ENCODE data around the gene USB1.

DNA sequence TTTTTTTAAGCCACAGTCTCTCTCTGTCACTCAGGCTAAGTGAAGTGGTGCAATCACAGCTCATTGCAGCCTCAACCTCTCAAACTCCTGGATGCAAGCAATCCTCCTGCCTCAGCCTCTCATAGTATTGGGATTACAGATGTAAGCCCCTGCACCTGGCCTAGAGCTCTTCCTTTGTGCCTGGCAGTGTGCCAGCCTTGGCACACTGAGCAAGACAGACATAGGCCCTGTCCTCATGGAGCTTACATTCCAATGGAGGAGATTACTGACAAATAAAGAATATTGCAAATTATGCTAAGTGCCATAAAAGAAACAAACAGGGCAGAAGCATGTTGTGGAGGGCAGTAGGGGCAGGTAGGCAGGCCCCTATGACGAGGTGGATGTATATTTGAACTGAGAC is 29.4 kb upstream of the USB1 start:
- TF ChIP-seq, protein P1, sequence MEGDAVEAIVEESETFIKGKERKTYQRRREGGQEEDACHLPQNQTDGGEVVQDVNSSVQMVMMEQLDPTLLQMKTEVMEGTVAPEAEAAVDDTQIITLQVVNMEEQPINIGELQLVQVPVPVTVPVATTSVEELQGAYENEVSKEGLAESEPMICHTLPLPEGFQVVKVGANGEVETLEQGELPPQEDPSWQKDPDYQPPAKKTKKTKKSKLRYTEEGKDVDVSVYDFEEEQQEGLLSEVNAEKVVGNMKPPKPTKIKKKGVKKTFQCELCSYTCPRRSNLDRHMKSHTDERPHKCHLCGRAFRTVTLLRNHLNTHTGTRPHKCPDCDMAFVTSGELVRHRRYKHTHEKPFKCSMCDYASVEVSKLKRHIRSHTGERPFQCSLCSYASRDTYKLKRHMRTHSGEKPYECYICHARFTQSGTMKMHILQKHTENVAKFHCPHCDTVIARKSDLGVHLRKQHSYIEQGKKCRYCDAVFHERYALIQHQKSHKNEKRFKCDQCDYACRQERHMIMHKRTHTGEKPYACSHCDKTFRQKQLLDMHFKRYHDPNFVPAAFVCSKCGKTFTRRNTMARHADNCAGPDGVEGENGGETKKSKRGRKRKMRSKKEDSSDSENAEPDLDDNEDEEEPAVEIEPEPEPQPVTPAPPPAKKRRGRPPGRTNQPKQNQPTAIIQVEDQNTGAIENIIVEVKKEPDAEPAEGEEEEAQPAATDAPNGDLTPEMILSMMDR (IDR thresholded peaks at IDR 0.05): no peak
- TF ChIP-seq POLR2A (IDR thresholded peaks at IDR 0.05) (no peak), POLR2AphosphoS5 (IDR thresholded peaks at IDR 0.05) (no peak), EP300 (IDR thresholded peaks at IDR 0.05) (no peak)

All from gastroesophageal sphincter (tissue), 3 donors.